ENCODE data around the gene CNOT9. TPM values are rescaled to one million over a fixed set of nuclear protein-coding genes. Genes with fewer than 3 reads are reported as not detected.

Gene CNOT9
- 36.4 and 39.9 TPM in 2 replicates for total RNA-seq

GRCh38 chr2:218568190-218569037 lies at the start of gene CNOT9, which contains the start of gene USP37:
Gene CNOT9 (plus strand): TSS chr2:218568839. CDS start chr2:218568955, 116 bp downstream.
Gene USP37 (minus strand): TSS chr2:218568351. CDS start chr2:218558653, 9,698 bp downstream.

GRCh38 chr2:218607436-218608115 lies 38.9 kb downstream of the CNOT9 start, which contains the start of gene PLCD4:
Gene PLCD4 (plus strand): TSS chr2:218607899. CDS start chr2:218615740, 7,841 bp downstream.

Other genes with a start within 250 kb of the CNOT9 start
- 0.13 TPM in 1 of 2 replicates, not detected in the other for gene CATIP, start 212.0 kb upstream of the CNOT9 start, total RNA-seq
- gene SLC11A1, start 186.6 kb upstream of the CNOT9 start, total RNA-seq, result 0.19 and 0.26 TPM in 2 replicates
- gene CTDSP1, start 169.0 kb upstream of the CNOT9 start, total RNA-seq, result 48.7 TPM in 2 replicates
- not detected in 2 replicates for gene VIL1, start 149.7 kb upstream of the CNOT9 start, total RNA-seq
- 8.3 and 9.4 TPM in 2 replicates for gene USP37, start 488 bp upstream of the CNOT9 start, total RNA-seq
- gene PLCD4, start 39.1 kb downstream of the CNOT9 start, total RNA-seq, result 2.1 and 4.0 TPM in 2 replicates
- gene ZNF142, start 90.8 kb downstream of the CNOT9 start, total RNA-seq, result 5.9 and 7.7 TPM in 2 replicates
- gene BCS1L, start 90.8 kb downstream of the CNOT9 start, total RNA-seq, result 26.2 and 41.6 TPM in 2 replicates
- gene RNF25, start 103.2 kb downstream of the CNOT9 start, total RNA-seq, result 29.3 and 31.6 TPM in 2 replicates
- 17.2 and 17.6 TPM in 2 replicates for gene STK36, start 103.2 kb downstream of the CNOT9 start, total RNA-seq
- 4.2 and 5.6 TPM in 2 replicates for gene TTLL4, start 142.0 kb downstream of the CNOT9 start, total RNA-seq
- gene CYP27A1, start 213.3 kb downstream of the CNOT9 start, total RNA-seq, result 13.5 and 18.1 TPM in 2 replicates

All from aortic smooth muscle cell (primary cell).